Occipital lobe (tissue), 2 donors: ENCODE measurements around the gene KRTAP16-1. TPM values are rescaled to one million over a fixed set of nuclear protein-coding genes. Genes with fewer than 3 reads are reported as not detected.

ENCODE experiments used
- small RNA-seq: library from RNA; depleted of rRNA; stranded (forward); fragments of <200 nt; gene quantifications from one replicate; pipeline ENCODE3, GENCODE V24; 2014
- total RNA-seq: library from RNA; depleted of rRNA; stranded (reverse); fragments of >200 nt; gene quantifications from one replicate; pipeline ENCODE4 v1.2.3, GENCODE V29; 2014

The KRTAP16-1 gene
- total RNA-seq, 1 donor from 2014 or later, result not detected

Small RNAs within 50 kb of the gene (small RNA-seq; reads per million reads assigned to genes)
- not detected for gene KRTAP9-10P

Other genes with a start within 250 kb of the KRTAP16-1 start
- gene KRTAP2-3, start 249.2 kb downstream of the KRTAP16-1 start, total RNA-seq, result not detected
- not detected for gene KRTAP2-4, start 243.4 kb downstream of the KRTAP16-1 start, total RNA-seq
- gene KRTAP4-7, start 225.2 kb downstream of the KRTAP16-1 start, total RNA-seq, result not detected
- gene KRTAP4-8, start 211.2 kb downstream of the KRTAP16-1 start, total RNA-seq, result not detected
- not detected for gene KRTAP4-16, start 207.1 kb downstream of the KRTAP16-1 start, total RNA-seq
- not detected for gene KRTAP4-9, start 203.9 kb downstream of the KRTAP16-1 start, total RNA-seq
- gene KRTAP4-11, start 190.9 kb downstream of the KRTAP16-1 start, total RNA-seq, result not detected
- gene KRTAP4-12, start 185.1 kb downstream of the KRTAP16-1 start, total RNA-seq, result not detected
- gene KRTAP4-6, start 168.8 kb downstream of the KRTAP16-1 start, total RNA-seq, result not detected
- not detected for gene KRTAP4-5, start 159.5 kb downstream of the KRTAP16-1 start, total RNA-seq
- not detected for gene KRTAP4-4, start 148.6 kb downstream of the KRTAP16-1 start, total RNA-seq
- gene KRTAP4-3, start 141.1 kb downstream of the KRTAP16-1 start, total RNA-seq, result not detected
- gene KRTAP4-2, start 131.1 kb downstream of the KRTAP16-1 start, total RNA-seq, result not detected
- gene KRTAP4-1, start 124.4 kb downstream of the KRTAP16-1 start, total RNA-seq, result not detected
- gene KRTAP9-1, start 119.4 kb downstream of the KRTAP16-1 start, total RNA-seq, result not detected
- not detected for gene KRTAP9-2, start 82.7 kb downstream of the KRTAP16-1 start, total RNA-seq
- gene KRTAP9-3, start 76.9 kb downstream of the KRTAP16-1 start, total RNA-seq, result not detected
- not detected for gene KRTAP9-8, start 71.3 kb downstream of the KRTAP16-1 start, total RNA-seq
- not detected for gene KRTAP9-4, start 59.6 kb downstream of the KRTAP16-1 start, total RNA-seq
- gene KRTAP9-9, start 53.9 kb downstream of the KRTAP16-1 start, total RNA-seq, result not detected
- not detected for gene KRTAP9-6, start 43.9 kb downstream of the KRTAP16-1 start, total RNA-seq
- gene KRTAP9-7, start 33.6 kb downstream of the KRTAP16-1 start, total RNA-seq, result not detected
- not detected for gene KRTAP29-1, start 6.5 kb downstream of the KRTAP16-1 start, total RNA-seq
- not detected for gene KRTAP17-1, start 6.4 kb upstream of the KRTAP16-1 start, total RNA-seq
- gene KRT33A, start 41.5 kb upstream of the KRTAP16-1 start, total RNA-seq, result not detected
- gene KRT33B, start 60.5 kb upstream of the KRTAP16-1 start, total RNA-seq, result not detected
- gene KRT34, start 73.0 kb upstream of the KRTAP16-1 start, total RNA-seq, result 0.31 TPM
- gene KRT31, start 88.3 kb upstream of the KRTAP16-1 start, total RNA-seq, result 0.47 TPM
- gene KRT37, start 115.3 kb upstream of the KRTAP16-1 start, total RNA-seq, result not detected
- not detected for gene KRT38, start 131.7 kb upstream of the KRTAP16-1 start, total RNA-seq
- not detected for gene KRT32, start 158.1 kb upstream of the KRTAP16-1 start, total RNA-seq
- not detected for gene KRT35, start 171.8 kb upstream of the KRTAP16-1 start, total RNA-seq
- gene KRT36, start 180.6 kb upstream of the KRTAP16-1 start, total RNA-seq, result not detected
- 0.78 TPM for gene KRT13, start 196.3 kb upstream of the KRTAP16-1 start, total RNA-seq
- 0.16 TPM for gene KRT15, start 209.6 kb upstream of the KRTAP16-1 start, total RNA-seq
- 11.4 TPM for gene KRT19, start 219.0 kb upstream of the KRTAP16-1 start, total RNA-seq